GM19328 (cell line): ENCODE results near the gene DHRS2.

ENCODE experiments used
- ATAC-seq: cut with Tn5 transposase; IDR thresholded peaks from one replicate; pipeline ENCODE4 v1.9.1; 2021; ENCODE audit warnings: mild to moderate bottlenecking, moderate library complexity; ENCODE audit not compliant: unreplicated experiment

The DHRS2 gene

GRCh38 chr14:23646648-23647549 is 10.7 kb downstream of the DHRS2 start:
- ATAC-seq, result no peak

DNA sequence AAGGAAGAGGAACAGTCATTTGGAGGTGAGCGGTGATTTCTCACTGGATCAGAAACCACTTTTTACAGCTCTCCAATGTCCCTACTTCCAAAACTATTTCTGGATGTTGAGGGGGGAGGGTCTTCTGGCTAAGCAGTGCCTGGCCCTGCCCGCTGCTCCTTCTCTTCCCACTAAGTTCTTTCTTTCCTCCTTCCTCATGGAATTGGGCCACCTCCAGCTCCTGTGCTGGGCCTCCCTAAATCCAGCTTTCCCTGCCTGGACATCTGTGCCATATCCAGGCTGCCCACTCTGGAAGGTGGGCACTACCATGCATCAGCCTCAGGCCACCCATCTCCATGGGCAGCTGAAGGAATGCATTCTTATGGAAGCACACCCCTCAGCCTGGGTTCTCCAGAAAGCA is 11.5 kb downstream of the DHRS2 start:
- no peak for ATAC-seq

GRCh38 chr14:23648764-23649460 is 12.7 kb downstream of the DHRS2 start:
- ATAC-seq, result no peak

- ATAC-seq, result no peak
Measured at GRCh38 chr14:23650506-23650905, 14.3 kb downstream of the DHRS2 start.

DNA sequence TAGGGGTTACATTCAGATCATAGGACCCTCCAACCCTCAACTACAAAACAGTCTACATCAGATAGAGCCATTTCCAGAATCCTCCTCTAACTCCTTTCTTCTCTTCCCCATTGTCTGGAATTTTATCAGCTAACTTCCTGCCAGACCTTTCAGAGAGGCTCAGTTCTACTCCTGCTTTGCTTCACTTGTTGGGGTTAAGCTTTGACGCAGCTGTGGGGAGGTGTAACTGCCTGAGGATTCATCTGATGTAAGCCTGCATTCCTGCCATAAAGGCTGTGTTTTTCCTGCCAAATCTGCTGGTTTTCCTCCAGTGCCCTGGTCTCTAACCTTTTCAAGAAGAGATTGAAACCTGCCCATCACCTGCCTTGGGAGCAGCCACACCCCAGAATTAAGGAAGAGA is 16.9 kb downstream of the DHRS2 start:
- ATAC-seq, result no peak

- ATAC-seq, result no peak
Measured at GRCh38 chr14:23654231-23654630, 18.1 kb downstream of the DHRS2 start.

DNA sequence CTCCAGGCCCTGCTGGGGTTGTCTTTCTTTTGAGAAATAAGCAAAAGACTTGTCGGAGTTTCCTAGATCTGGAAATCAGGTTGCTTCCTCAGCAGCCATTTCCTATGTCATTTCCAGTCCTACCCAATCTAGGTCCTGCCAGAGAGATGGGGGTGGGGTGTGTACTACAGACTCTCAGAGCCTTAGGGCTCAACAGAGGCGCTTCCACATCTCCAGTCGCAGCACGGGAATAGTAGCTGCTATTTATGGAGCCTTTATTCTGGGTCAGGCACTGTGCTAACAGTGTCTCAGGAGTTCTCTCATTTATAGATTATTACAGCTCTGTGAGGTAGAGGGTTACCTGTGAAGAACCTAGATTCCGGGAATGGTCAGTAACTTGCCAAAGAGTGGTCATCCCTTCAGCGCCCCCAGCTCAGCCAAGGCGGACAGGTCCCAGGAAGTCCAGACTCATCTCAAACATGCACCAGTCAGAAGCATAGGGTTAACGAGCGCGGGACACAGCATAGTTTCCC is 21.9 kb downstream of the DHRS2 start:
- no peak for ATAC-seq

GRCh38 chr14:23660290-23661226 is 24.4 kb downstream of the DHRS2 start:
- ATAC-seq, result no peak

DNA sequence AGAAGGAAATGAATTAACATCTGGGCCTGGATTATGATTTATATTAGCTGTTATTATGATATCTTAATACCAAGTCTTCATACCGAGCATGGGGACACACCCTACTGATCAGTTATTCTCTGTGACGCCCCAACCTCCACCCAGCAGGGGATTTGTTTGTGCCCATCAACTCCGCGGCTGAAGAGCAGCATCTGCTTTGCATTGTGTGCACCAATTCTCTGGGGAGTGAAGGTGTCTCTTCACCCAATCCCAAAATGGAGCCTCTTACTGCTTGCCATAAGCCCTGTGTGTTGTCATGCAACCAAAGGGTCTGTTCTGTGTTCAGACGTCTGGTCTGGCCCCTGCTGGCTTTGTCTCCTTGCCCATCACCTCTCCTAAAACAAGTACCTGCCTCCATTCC is 25.4 kb downstream of the DHRS2 start:
- no peak for ATAC-seq

GRCh38 chr14:23663127-23663526 is 27.0 kb downstream of the DHRS2 start:
- no peak for ATAC-seq

DNA sequence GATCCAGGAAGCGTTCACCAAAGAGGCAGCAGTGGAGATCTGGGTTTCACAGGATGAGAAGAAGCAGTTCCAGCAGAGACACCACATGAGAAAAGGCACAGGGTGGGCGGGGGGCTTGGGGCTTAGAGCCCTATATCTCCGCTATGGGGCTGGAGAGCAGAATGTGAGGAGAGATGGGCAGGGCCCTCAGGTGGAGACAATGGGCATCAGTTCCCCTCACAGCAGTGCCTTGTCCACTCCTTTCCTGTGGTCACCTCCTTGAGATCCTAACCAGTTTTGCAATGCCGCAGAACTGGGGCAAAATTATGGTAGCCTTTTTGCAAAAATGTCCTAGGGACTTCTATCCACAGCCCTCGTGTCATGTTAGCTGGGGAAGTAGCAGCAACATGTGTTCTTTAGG is 27.5 kb downstream of the DHRS2 start:
- no peak for ATAC-seq

- ATAC-seq, result no peak
Measured at GRCh38 chr14:23664207-23664885, 28.2 kb downstream of the DHRS2 start.

- ATAC-seq, result no peak
Measured at GRCh38 chr14:23665302-23666016, 29.3 kb downstream of the DHRS2 start.

DNA sequence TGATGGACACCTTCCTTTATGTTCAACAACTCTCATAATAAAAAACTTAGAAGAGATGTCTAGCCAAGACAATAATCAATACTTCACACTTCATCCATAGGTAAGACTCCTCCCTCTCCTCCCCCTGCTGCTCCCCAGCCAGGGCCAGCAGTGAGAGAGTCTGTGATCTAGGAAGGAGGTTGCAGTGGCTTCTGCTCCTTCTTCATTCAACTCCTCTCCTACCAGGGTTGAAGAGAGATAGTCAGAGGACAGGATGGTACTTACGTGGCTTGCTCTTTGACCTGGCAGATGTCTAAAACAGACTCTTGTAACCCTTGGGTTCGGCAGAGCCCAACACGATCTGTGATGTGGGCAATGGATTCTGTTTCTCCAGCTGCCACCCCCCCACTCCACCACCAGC is 31.0 kb downstream of the DHRS2 start:
- ATAC-seq, result no peak

DNA sequence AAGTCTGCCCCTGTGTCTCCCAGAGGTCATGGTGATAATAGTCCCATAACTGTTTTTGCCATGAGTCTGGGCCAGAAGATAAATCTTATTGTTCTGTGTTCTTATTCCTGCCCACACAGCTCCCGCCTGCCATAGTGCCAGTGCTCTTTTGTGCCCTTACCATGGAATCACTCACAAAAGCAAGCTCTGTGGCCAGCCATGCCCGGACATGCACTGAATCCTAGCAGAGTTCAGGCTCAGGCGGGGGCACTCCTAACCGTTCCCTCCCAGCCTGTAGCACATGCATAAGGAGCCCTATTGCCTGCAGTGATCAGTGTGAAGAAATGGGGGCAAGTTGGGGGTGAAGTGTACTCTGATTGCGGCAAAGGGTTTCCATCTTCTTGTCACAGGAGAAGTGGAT is 33.3 kb downstream of the DHRS2 start:
- no peak for ATAC-seq

- no peak for ATAC-seq
Measured at GRCh38 chr14:23670481-23670880, 34.3 kb downstream of the DHRS2 start.

GRCh38 chr14:23672200-23672599 is 36.0 kb downstream of the DHRS2 start:
- ATAC-seq, result no peak

DNA sequence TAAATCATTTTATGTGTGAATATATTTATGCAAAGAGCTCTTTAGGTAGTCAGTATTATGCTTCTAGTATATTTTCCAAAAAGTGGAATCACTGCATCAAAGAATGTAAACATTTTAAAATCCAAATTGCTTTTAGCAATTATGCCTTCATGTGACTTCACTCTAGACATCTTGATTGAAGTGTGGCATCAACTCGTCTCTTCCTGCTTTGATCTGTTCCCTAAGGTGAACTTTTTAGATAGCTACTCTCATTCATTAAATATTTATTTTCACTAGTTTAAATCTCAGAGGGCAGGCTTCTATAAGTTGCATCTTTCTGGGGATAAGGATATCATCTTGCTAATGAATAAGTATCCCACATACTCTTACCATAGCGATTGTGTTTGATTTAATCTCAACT is 39.2 kb downstream of the DHRS2 start:
- ATAC-seq, result no peak

DNA sequence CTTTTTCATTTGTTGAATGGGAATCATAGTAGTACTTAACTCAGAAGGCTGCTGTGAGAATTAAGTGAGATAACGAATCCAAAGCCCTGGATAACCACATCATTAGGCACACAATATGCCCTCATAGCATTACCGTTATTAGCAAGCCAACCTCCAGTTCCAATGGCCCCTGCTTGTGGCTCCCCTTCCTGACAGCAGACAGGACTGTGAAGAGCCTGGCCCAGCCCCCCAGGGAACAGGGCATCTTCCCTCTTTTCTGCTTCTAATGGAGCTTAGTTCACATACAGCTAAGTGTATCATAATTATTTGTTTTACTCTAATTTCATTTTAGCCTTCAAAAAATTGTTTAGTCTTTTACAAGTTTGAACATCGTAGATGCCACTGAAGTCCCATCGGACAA is 39.7 kb downstream of the DHRS2 start:
- no peak for ATAC-seq

DNA sequence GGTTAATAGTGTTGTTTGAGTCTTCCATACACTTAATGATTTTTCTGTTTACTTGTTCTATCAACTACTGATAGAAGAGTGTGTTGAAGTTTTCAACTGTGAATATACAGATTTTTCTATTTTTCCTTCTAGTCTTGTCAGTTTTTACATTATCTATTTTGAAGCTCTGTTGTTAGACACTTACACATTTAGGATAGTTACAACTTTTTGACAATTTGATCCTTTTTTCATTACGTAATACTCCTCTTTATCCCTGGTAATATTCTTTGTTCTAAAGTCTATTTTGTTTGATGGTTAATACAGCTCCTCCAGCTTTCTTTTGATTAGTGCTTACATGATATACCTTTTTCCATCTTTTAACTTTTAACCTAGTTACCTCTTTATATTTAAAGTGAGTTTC is 45.2 kb downstream of the DHRS2 start:
- ATAC-seq, result no peak
